ENCODE results near the gene SMC4. TPM values are rescaled to one million over a fixed set of nuclear protein-coding genes. Genes with fewer than 3 reads are reported as not detected.

Gene SMC4
- total RNA-seq, 1 donor from 2014 or later, result 34.1 TPM

- H3K27me3 ChIP-seq (ENCODE audit: insufficient read depth, low read length), result no peaks in the 10 kb centered on the region
- H3K27me3 Mint-ChIP-seq (ENCODE audit: low read depth, unreplicated experiment), result no peaks in the 10 kb centered on the region
- peaks cover 53% of the 10 kb centered on the region for H3K79me2 ChIP-seq (ENCODE audit: insufficient read depth, low read length)
- H3K27ac Mint-ChIP-seq (ENCODE audit: unreplicated experiment), result peak overlapping the region; percentile 96
- H3K36me3 ChIP-seq (ENCODE audit: insufficient read depth, low read length), result peaks cover 6% of the 10 kb centered on the region
- H3K36me3 Mint-ChIP-seq (ENCODE audit: low read depth, unreplicated experiment), result peaks cover 8% of the 10 kb centered on the region
- peak overlapping the region; percentile 93 for H3K4me3 ChIP-seq (ENCODE audit: insufficient read depth, low read depth, low read length)
- H3K4me1 ChIP-seq (ENCODE audit: insufficient read depth, low read length), result peaks cover 14% of the 10 kb centered on the region
- FAIRE-seq, result no peak
- peak overlapping the region; percentile 82 for H2AFZ ChIP-seq (ENCODE audit: low read depth, low read length)
- H3K27ac ChIP-seq (ENCODE audit: low read depth, low read length), result peak overlapping the region; percentile 90
- H3K4me2 ChIP-seq (ENCODE audit: low read length), result peak overlapping the region; percentile 91
- DNase-seq (ENCODE audit: low read depth), result peak; percentile 27
- H3K4me1 Mint-ChIP-seq (ENCODE audit: low read depth, unreplicated experiment), result peaks cover 16% of the 10 kb centered on the region
- peak overlapping the region; percentile 96 for H3K4me3 Mint-ChIP-seq (ENCODE audit: unreplicated experiment)
- peaks cover 7% of the 10 kb centered on the region for H4K20me1 ChIP-seq (ENCODE audit: insufficient read depth, low read length)
- peak overlapping the region; percentile 90 for H3K9ac ChIP-seq (ENCODE audit: low read length)
- H3K9me3 Mint-ChIP-seq (ENCODE audit: unreplicated experiment), result peaks cover 3% of the 10 kb centered on the region
- no peaks in the 10 kb centered on the region for H3K9me3 ChIP-seq (ENCODE audit: insufficient read depth, low read depth, low read length)
- TF ChIP-seq, protein P1, sequence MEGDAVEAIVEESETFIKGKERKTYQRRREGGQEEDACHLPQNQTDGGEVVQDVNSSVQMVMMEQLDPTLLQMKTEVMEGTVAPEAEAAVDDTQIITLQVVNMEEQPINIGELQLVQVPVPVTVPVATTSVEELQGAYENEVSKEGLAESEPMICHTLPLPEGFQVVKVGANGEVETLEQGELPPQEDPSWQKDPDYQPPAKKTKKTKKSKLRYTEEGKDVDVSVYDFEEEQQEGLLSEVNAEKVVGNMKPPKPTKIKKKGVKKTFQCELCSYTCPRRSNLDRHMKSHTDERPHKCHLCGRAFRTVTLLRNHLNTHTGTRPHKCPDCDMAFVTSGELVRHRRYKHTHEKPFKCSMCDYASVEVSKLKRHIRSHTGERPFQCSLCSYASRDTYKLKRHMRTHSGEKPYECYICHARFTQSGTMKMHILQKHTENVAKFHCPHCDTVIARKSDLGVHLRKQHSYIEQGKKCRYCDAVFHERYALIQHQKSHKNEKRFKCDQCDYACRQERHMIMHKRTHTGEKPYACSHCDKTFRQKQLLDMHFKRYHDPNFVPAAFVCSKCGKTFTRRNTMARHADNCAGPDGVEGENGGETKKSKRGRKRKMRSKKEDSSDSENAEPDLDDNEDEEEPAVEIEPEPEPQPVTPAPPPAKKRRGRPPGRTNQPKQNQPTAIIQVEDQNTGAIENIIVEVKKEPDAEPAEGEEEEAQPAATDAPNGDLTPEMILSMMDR (IDR thresholded peaks at IDR 0.05; ENCODE audit: insufficient read depth, low read depth, low read length), result no peak
- TF ChIP-seq EZH2 (IDR thresholded peaks at IDR 0.05; ENCODE audit: insufficient read depth, low read length), result no peak
Measured at GRCh38 chr3:160448845-160449635, 49.6 kb downstream of the SMC4 start.

DNA sequence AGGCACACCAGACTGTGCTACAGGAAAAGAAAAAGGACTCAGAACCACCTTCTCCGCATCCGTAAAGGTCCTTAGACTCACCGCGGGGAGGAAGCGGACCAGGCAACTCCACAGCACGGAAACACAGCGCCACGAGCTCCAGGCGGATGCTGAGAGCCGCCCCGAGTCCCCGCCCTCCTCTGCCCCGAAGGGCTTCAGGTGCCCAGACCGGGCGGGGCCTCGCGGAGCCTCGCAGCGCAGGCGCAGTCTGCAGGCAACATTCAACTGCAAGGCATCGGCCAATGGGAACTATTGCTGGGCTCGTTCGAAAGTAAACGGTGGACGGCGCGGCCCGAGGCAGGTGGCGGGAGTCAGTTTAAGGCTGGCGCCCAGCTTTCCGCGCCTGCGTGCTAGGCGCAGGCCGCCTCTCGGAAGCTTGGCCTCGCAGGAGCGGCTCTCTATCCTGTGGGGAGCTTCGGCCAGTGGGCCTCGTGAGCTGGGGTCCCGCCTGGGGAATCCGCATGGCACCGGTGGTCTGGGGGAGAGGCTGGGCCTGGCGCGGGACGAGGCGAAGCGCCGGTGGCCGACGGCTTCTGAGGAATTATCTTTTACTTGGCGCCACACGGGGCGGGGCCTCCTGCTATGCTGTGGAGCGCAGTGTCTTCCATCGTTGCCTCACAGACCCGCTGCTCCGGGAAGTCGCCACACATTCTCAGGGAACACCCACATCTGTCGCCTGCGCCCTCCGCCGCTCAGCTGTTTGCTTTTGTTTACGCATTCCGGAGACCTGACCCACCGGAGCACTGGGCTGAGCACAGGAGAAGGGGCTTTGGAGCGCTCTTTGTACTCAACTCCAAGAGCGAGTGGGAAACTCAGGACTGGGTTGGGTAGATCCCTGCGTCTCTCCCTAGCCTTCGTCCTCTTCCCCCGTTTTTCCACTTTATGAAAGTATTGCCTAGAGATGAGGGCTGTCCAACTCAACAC lies 50.5 kb downstream of the SMC4 start, which contains the start of gene TRIM59:
TSS of gene TRIM59 (minus strand) at position 151 of the 963 bp plus-strand sequence. CDS start 10,603 bp downstream, outside the sequence.
- Histone ChIP-seq H4K20me1 (ENCODE audit: insufficient read depth, low read length) (peaks cover 7% of the 10 kb centered on the region), H3K4me1 (ENCODE audit: insufficient read depth, low read length) (peaks cover 14% of the 10 kb centered on the region), H3K36me3 (ENCODE audit: insufficient read depth, low read length) (no peaks in the 10 kb centered on the region), H2AFZ (ENCODE audit: low read depth, low read length) (peak within 1 kb of the TSS; percentile 82), H3K79me2 (ENCODE audit: insufficient read depth, low read length) (peaks cover 45% of the 10 kb centered on the region), H3K9ac (ENCODE audit: low read length) (peak within 1 kb of the TSS; percentile 90), H3K4me2 (ENCODE audit: low read length) (peak within 1 kb of the TSS; percentile 91), H3K9me3 (ENCODE audit: insufficient read depth, low read depth, low read length) (no peaks in the 10 kb centered on the region), H3K4me3 (ENCODE audit: insufficient read depth, low read depth, low read length) (peak within 1 kb of the TSS; percentile 93), H3K27ac (ENCODE audit: low read depth, low read length) (peak within 1 kb of the TSS; percentile 90), H3K27me3 (ENCODE audit: insufficient read depth, low read length) (no peaks in the 10 kb centered on the region)
- peak; percentile 94 for DNase-seq (ENCODE audit: low read depth)
- H3K4me3 Mint-ChIP-seq (ENCODE audit: unreplicated experiment), result peak within 1 kb of the TSS; percentile 96
- H3K27me3 Mint-ChIP-seq (ENCODE audit: low read depth, unreplicated experiment), result no peaks in the 10 kb centered on the region
- TF ChIP-seq, protein P1 (IDR thresholded peaks at IDR 0.05; ENCODE audit: insufficient read depth, low read depth, low read length), result no peak
- H3K27ac Mint-ChIP-seq (ENCODE audit: unreplicated experiment), result peak within 1 kb of the TSS; percentile 96
- FAIRE-seq, result no peak
- peaks cover 3% of the 10 kb centered on the region for H3K9me3 Mint-ChIP-seq (ENCODE audit: unreplicated experiment)
- H3K4me1 Mint-ChIP-seq (ENCODE audit: low read depth, unreplicated experiment), result peaks cover 16% of the 10 kb centered on the region
- H3K36me3 Mint-ChIP-seq (ENCODE audit: low read depth, unreplicated experiment), result peaks cover 4% of the 10 kb centered on the region
